ENCODE results near the gene BOC.

The BOC gene

GRCh38 chr3:113211330-113212149 lies at the start of gene BOC:
Gene BOC (plus strand): TSS chr3:113211557. CDS start chr3:113249803, 38,246 bp downstream.
- TF ChIP-seq RAD21 (IDR thresholded peaks at IDR 0.05; ENCODE audit: low read depth), result no peak
- TF ChIP-seq ZBTB7A (IDR thresholded peaks at IDR 0.05; ENCODE audit: low read depth), result peak; percentile 48; the same call in 1 of the 2 replicates
- TF ChIP-seq TEAD4 (IDR thresholded peaks at IDR 0.05), result no peak
- TF ChIP-seq USF1 (IDR thresholded peaks at IDR 0.05), result 0 out of 2 replicates have a peak, but pooled peaks have one; percentile 4
- no peak for TF ChIP-seq NFIC (IDR thresholded peaks at IDR 0.05)
- peak; percentile 48; the same call in 1 of the 2 replicates for TF ChIP-seq MAX (IDR thresholded peaks at IDR 0.05)
- no peak for TF ChIP-seq REST (IDR thresholded peaks at IDR 0.05; ENCODE audit: low read depth)
- no peak for TF ChIP-seq YY1 (IDR thresholded peaks at IDR 0.05; ENCODE audit: low read depth)
- no peak for TF ChIP-seq CREB1 (IDR thresholded peaks at IDR 0.05; ENCODE audit: low read depth)
- no peak for TF ChIP-seq TCF12 (IDR thresholded peaks at IDR 0.05; ENCODE audit: low read depth)
- TF ChIP-seq EGR1 (IDR thresholded peaks at IDR 0.05), result peak; percentile 48; the same call in 1 of the 2 replicates
- TF ChIP-seq FOXM1 (IDR thresholded peaks at IDR 0.05; ENCODE audit: borderline replicate concordance, low read depth), result no peak
- no peak; the same call in 1 of the 2 replicates for TF ChIP-seq EP300 (IDR thresholded peaks at IDR 0.05; ENCODE audit: borderline replicate concordance)
- TF ChIP-seq TAF1 (IDR thresholded peaks at IDR 0.05; ENCODE audit: low read depth), result peak; percentile 47; the same call in 1 of the 2 replicates

- TF ChIP-seq REST (IDR thresholded peaks at IDR 0.05; ENCODE audit: low read depth) (no peak), USF1 (IDR thresholded peaks at IDR 0.05) (no peak), FOXM1 (IDR thresholded peaks at IDR 0.05; ENCODE audit: borderline replicate concordance, low read depth) (no peak), NFIC (IDR thresholded peaks at IDR 0.05) (no peak), MAX (IDR thresholded peaks at IDR 0.05) (no peak), EGR1 (IDR thresholded peaks at IDR 0.05) (no peak), CEBPB (IDR thresholded peaks at IDR 0.05) (no peak), CREB1 (IDR thresholded peaks at IDR 0.05; ENCODE audit: low read depth) (no peak), TEAD4 (IDR thresholded peaks at IDR 0.05) (no peak), TCF12 (IDR thresholded peaks at IDR 0.05; ENCODE audit: low read depth) (no peak), TAF1 (IDR thresholded peaks at IDR 0.05; ENCODE audit: low read depth) (no peak)
These were observed 49.7 kb upstream of the BOC start for GRCh38 chr3:113161661-113162060.

- TF ChIP-seq NFIC (IDR thresholded peaks at IDR 0.05), result no peak
- no peak for TF ChIP-seq TEAD4 (IDR thresholded peaks at IDR 0.05)
- TF ChIP-seq USF1 (IDR thresholded peaks at IDR 0.05), result no peak
These were observed 48.2 kb upstream of the BOC start for GRCh38 chr3:113163152-113163551.

- no peak for TF ChIP-seq RAD21 (IDR thresholded peaks at IDR 0.05; ENCODE audit: low read depth)
- TF ChIP-seq TAF1 (IDR thresholded peaks at IDR 0.05; ENCODE audit: low read depth), result no peak
- TF ChIP-seq CEBPB (IDR thresholded peaks at IDR 0.05), result no peak
- TF ChIP-seq FOXM1 (IDR thresholded peaks at IDR 0.05; ENCODE audit: borderline replicate concordance, low read depth), result no peak
- TF ChIP-seq CREB1 (IDR thresholded peaks at IDR 0.05; ENCODE audit: low read depth), result no peak
These were observed 45.5 kb upstream of the BOC start for GRCh38 chr3:113165841-113166240.

- TF ChIP-seq EP300 (IDR thresholded peaks at IDR 0.05; ENCODE audit: borderline replicate concordance), result no peak
- no peak for TF ChIP-seq TCF12 (IDR thresholded peaks at IDR 0.05; ENCODE audit: low read depth)
- no peak for TF ChIP-seq MAX (IDR thresholded peaks at IDR 0.05)
- no peak for TF ChIP-seq YY1 (IDR thresholded peaks at IDR 0.05; ENCODE audit: low read depth)
- TF ChIP-seq USF1 (IDR thresholded peaks at IDR 0.05), result no peak
- no peak for TF ChIP-seq TAF1 (IDR thresholded peaks at IDR 0.05; ENCODE audit: low read depth)
- no peak for TF ChIP-seq REST (IDR thresholded peaks at IDR 0.05; ENCODE audit: low read depth)
These were observed 45.0 kb upstream of the BOC start for GRCh38 chr3:113166357-113166718.
